Middle frontal gyrus (tissue), 1 donor: Measurements from ENCODE around the gene TMEM63C.
"Not testable (repeated sequence)": the region's sequence is repeated elsewhere in the genome, so short reads cannot be mapped to it uniquely, and the experiment has no call there.

ENCODE experiments used
- DNase-seq: peaks from one replicate; pipeline ENCODE4 v3.0.0-alpha.2; 2015; ENCODE audit warnings: low spot score; ENCODE audit errors: extremely low spot score

The TMEM63C gene

GRCh38 chr14:77276295-77276935, 94.8 kb downstream of the TMEM63C start:
- DNase-seq = no peak

GRCh38 chr14:77276959-77277358, 95.4 kb downstream of the TMEM63C start:
- no peak for DNase-seq

DNA sequence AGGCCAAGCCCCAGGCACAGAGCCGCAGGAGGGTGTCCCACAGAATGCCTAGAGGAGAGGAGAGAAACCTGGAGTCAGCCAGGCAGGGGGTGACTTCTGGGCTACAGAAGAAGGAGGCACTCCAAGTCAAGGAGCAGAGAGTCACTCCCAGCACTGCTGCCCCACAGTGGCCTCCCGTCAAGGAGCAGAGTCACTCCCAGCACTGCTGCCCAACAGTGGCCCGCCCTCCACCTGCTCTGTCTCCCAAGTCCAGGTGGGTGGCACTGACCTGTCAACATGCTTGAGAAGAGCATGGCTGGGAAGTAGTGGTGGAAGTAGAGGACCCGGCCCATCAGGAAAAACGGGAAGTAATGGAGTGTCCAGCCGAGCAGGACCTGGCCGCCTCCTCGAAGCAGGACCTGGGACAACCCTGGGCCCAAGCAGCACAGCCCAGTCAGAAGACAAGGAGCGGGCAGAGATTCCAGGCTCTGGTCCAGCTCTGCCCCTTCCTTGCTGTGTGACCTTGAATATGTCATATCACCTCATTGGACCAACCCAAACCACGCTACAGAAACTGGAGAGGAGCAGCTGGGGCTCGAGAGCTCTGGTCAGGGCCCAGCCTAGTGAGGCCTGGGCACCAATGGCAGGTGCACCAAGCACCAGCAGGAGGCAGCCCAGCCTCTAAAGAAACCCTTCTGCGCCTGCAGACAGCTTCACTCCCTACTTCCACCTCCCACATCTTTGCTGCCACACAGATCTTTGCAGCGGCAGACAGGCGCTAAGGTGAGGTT, 97.0 kb downstream of the TMEM63C start:
- no peak for DNase-seq

DNA sequence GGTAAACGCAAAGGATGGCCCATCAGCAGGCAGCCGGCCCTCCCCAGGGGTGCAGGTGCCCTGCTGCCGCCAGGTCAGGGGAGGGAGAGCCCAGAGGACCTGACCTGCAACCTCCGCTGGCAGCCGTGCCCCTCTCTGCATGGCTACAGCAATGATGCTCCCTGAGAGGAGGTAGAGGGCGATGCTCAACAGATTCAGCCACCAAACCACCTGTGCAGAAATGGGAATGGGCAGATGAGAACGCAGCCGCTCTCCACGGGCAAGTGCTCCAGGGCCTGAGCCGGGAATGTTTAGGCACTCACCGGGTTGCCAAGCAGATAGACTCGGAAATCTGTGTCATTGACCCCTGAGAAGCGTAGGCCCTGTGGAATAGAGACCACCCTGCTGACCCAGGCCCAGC, 98.1 kb downstream of the TMEM63C start:
- DNase-seq = no peak

DNA sequence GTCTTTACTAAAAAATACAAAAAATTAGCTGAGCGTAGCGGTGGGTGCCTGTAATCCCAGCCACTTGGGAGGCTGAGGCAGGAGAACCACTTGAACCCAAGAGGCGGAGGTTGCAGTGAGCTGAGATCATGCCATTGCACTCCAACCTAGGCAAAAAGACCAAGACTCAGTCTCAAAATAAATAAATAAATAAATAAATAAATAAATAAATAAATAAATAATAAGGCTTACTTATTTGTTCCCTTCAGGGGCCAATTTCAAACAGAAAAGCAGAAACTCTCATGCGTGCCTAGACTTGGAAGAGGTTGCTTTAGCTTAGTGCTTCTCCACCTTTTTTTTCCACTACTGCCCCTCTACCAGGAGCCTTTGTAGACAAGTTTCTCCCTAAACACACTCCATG, 99.3 kb downstream of the TMEM63C start:
- not testable (repeated sequence) for DNase-seq

- DNase-seq = no peak
These were observed 100.3 kb downstream of the TMEM63C start for GRCh38 chr14:77281852-77282410.

DNA sequence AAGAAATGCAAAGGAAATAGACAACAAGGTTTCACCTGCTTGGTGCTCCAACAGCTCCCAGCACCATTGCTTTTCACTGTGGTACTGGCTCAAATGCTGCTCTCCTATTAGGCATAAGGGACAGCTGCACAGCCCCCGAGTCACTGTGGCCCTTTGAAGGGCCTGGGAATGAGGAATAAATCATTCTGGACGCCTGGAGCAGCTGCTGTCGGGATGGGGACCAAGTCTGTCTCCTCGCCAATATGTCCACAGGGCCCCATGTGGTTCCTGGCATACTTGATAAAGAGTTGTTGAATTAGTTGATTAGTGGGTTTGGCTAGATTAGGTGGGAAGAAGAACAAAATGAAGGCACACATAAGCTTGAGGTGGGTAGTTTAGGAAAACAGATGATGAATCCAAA, 102.5 kb downstream of the TMEM63C start:
- DNase-seq = no peak

GRCh38 chr14:77284466-77284865, 102.9 kb downstream of the TMEM63C start:
- DNase-seq = peak; percentile 43

- DNase-seq = no peak
These were observed 105.0 kb downstream of the TMEM63C start for GRCh38 chr14:77286576-77286975.

DNA sequence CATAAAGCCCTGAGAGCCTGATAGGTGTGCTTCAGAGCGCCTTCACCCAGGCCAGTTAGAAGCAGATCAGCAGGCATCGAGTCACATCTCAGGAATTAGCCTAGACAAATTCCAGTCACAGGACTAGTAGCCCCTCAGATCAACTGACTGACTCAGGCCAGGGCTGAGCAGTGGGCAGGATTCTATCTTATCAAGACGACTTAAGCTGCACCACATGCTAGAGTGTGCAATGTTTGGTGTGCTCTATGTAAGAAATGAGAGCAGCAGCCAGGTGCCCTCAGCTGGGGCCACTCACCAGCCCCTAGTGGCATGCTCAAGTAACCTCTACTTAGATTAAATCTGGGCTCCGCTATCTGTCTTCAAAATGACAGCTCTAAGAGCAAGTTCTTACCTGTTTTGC, 109.1 kb downstream of the TMEM63C start:
- DNase-seq = no peak

GRCh38 chr14:77296155-77296554, 114.6 kb downstream of the TMEM63C start:
- DNase-seq = no peak

GRCh38 chr14:77296906-77297305, 115.3 kb downstream of the TMEM63C start:
- DNase-seq = no peak

GRCh38 chr14:77299771-77300170, 118.2 kb downstream of the TMEM63C start:
- DNase-seq = no peak

- peak; percentile 76 for DNase-seq
These were observed 119.5 kb downstream of the TMEM63C start for GRCh38 chr14:77301103-77301502.

DNA sequence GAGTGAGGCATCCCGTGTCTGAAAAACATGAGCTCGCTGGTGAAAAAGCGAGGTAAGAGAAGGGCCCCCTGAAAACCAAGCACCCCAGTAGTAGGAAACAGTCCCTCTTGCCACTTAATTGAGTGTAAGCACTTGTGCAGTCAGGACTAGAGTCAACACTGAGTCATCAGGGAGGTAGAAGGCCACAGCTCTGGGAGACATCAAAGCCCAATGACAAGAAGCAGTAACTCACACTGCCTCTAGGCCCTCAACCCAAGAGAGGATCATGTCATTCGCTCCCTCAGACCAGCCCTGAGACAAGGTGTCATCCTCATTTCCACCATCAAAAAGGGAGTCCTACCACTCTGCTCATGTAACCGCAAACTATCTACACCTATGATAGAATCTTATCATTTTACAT, 121.3 kb downstream of the TMEM63C start:
- DNase-seq = no peak

DNA sequence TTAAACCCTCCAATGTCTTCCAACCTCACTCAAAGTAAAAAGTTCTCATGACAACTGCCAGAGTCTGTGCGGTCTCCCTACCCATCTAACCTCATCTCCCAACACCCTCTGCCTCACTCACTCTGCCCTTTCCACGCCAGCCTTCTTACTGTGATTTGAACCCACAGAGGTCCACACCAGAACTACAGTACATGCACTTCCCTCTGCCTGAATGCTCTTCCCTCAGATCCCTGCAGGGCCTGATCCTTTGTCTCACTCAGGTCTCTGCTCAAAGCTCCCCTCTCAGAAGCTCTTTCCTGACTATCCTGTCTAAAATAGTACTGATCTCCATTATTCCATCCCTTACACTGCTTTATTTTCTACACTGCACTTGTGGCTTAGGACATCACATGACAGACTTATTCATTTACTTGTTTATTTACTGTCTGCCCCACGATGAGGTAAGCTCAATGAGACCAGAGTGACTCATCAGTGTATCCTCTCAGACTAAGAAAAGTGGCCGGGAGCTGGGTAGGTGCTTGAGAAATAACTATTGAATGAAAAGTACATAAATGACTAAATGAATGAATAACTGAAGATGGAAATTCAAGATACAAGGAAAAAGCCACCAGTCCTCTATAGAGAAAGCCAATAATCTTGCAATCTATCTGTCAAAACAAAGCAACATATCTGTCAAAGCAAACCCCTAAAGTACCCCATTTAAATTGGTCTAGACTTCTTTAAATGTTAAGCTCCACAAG, 122.0 kb downstream of the TMEM63C start:
- DNase-seq = no peak

- peak; percentile 66 for DNase-seq
These were observed 124.1 kb downstream of the TMEM63C start for GRCh38 chr14:77305696-77306095.

DNA sequence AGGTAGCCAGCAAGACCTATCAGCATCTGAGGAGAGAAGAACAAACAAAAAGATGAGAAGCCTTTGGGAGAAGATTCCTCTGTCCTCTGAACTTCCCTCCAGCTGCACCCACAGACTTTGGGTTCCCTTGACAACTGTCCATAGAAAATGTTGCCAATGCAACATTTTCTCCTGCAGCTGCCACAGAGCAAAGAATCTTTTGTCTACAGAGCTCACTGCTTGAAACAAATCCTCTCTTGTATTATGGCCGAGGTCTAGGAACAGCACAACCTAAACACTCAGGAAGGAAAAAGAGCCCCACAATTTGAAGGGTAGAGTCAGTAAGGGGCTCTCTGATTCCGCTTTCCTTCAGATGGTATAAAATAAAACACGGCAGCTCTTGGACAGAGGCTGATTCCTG, 124.8 kb downstream of the TMEM63C start:
- peak; percentile 61 for DNase-seq

- DNase-seq = no peak
These were observed 125.4 kb downstream of the TMEM63C start for GRCh38 chr14:77306851-77307496.
